Stimulated activated CD4-positive, alpha-beta T cell treated with anti-CD3 and anti-CD28 coated beads, Interleukin-15, amount 100 ng/mL, for 48 hours (primary cell): ENCODE data around the gene ZNF684.
"Not testable (repeated sequence)": the region's sequence is repeated elsewhere in the genome, so short reads cannot be mapped to it uniquely, and the experiment has no call there.

Source experiments
- DNase-seq, 2 donors: peaks; one replicate each; pipeline ENCODE4 v3.0.0-alpha.2; 2020; ENCODE audit warnings: low read depth in 2 of 2

The ZNF684 gene

GRCh38 chr1:40531381-40532061 is at the start of gene ZNF684:
ZNF684 (plus strand) TSS chr1:40531637; CDS start chr1:40533167, 1,530 bp downstream.
- peak; percentile 71 to 77 for DNase-seq

- DNase-seq = no peak
These were observed 36.0 kb upstream of the ZNF684 start for GRCh38 chr1:40495315-40495903.

DNA sequence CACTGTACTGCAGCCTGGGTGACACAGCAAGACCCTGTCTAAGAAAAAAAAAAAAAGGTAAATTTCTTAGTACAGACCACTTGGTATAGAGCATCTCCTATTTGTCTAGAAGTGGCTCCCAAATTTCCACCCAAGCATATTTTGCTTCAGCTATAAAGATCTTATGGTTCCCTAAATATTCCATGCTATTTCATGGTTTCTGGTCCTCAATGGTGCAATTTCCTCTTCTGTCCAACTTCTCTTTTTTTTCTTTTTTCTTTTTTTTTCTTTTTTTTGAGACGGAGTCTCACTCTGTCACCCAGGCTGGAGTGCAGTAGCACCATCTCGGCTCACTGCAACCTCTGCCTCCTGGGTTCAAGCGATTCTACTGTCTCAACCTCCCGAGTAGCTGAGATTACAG is 28.8 kb upstream of the ZNF684 start:
- not testable (repeated sequence) for DNase-seq

- no peak for DNase-seq
These were observed 23.5 kb upstream of the ZNF684 start for GRCh38 chr1:40507973-40508372.

GRCh38 chr1:40508375-40509341 is 22.8 kb upstream of the ZNF684 start, which contains the start of gene EXO5:
EXO5 (plus strand) TSS chr1:40508767; CDS start chr1:40514545, 5,778 bp downstream.
- DNase-seq = peak; percentile 73 to 84

GRCh38 chr1:40519517-40519916 is 11.9 kb upstream of the ZNF684 start:
- DNase-seq = no peak

GRCh38 chr1:40530735-40531380 is 579 bp upstream of the ZNF684 start:
- DNase-seq = no peak

GRCh38 chr1:40532062-40532389 is 589 bp downstream of the ZNF684 start:
- no peak for DNase-seq

GRCh38 chr1:40532844-40533424 is 1.5 kb downstream of the ZNF684 start:
- peak in 1 of 2 donors; percentile 19 for DNase-seq

DNA sequence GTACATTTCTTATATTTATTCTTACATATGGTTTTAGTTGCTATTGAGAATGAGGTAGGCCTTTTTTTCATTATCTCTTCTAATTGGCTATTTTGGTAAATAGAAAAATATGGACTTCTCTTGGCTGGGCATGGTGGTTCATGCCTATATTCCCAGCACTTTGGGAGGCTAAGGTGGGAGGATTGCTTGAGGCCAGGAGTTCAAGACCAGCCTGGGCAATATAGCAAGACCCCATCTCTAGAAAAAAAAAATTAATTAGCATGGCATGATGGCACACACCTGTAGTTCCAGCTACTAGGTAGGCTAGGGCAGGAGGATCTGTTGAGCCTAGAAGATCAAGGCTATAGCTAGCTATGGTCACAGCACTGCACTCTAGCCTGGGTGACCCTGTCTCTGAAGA is 3.2 kb downstream of the ZNF684 start:
- no peak for DNase-seq

- no peak for DNase-seq
These were observed 4.3 kb downstream of the ZNF684 start for GRCh38 chr1:40535732-40536131.

DNA sequence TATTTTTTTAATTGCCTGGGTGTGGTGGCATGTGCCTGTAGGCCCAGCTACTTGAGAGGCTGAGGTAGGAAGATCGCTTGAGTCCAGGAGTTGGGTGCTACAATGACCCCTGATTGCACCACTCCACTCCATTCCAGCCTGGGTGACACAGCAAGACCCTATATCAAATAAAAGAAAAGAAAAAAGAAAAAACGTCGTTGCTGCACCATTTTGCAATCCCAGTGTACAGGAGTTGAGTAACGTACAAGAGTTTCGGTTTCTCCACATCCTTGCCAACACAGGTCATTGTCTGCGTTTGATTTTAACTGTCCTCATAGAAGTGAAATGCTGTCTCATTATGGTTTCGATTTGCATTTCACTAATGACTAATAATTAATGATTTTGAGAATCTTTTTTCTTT is 7.9 kb downstream of the ZNF684 start:
- no peak for DNase-seq

GRCh38 chr1:40546957-40547356 is 15.5 kb downstream of the ZNF684 start:
- no peak for DNase-seq

DNA sequence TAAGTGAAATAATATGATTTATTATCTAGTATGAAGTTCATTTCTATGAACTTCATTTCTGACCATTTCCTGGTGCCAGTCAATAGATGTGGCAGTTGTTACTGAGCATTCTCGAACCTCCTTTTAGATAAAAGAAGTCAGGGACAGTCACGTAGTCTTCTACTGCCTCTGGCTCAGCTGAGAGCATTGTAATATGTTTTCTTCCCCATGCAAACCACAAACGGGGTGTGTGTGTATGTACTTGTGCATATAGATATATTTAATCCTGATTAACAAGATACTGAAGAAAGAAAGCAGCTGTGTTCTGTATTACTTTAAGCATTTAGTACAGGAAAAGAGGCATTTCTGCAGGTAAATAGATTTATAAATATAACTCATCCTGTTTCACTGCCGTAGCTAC is 21.6 kb downstream of the ZNF684 start:
- DNase-seq = no peak

DNA sequence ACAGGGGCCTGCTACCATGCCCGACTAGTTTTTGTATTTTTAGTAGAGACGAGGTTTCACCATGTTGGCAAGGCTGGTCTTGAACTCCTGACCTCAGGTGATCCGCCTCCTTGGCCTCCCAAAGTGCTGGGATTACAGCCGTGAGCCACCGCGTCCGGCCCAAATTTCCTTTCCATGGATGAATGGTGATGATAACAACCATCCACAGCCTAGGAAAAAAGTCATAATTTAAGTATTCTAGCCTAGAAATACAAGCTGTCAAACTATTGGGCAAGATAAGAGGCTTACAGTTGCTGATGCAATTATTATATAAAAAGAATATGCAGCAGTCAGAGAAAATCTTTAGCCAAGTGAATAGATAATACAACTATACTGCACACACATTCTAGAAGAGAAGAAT is 23.4 kb downstream of the ZNF684 start:
- DNase-seq = not testable (repeated sequence)

DNA sequence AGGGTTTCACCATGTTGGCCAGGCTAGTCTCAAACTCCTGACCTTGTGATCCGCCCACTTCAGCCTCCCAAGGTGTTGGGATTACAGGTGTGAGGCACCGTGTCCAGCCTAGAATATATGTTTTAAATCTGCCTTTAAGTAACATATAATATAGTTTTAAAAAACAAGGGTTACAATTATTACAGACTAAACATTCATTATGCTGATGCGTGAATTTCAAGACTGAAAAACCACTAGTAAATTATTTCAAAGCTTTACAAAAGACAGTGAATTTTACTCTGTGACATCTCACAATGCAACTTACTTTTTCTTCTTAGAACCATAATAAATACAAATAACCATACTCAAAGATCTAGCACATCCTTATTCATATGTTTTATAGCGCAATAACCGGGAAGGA is 24.7 kb downstream of the ZNF684 start:
- no peak for DNase-seq

DNA sequence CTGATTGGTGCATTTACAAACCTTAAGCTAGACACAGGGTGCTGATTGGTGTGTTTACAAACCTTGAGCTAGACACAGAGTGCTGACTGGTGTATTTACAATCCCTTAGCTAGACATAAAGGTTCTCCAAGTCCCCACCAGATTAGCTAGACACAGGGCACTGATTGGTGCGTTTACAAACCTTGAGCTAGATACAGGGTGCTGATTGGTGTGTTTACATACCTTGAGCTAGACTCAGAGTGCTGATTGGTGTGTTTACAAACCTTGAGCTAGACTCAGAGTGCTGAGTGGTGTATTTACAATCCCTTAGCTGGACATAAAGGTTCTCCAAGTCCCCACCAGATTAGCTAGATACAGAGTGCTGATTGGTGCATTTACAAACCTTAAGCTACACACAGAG is 26.8 kb downstream of the ZNF684 start:
- not testable (repeated sequence) for DNase-seq

DNA sequence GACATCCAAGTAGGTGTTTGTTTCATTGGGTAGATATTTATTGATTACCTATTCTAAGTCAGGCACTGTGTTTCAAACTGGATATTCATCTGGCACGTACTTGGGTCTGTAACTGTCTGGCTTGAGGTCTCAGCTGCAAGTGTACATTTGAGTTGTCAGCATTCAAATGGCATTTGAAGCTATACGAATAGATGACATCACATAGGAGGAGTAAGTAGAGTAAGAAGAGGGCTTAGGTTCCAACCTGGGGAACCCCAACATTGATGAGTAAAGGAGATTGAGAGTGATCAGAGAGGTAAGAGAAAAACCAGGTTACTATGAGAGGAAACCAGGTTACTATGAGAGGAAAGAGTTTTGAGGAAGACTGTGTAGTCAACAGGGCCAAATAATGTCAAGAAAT is 30.7 kb downstream of the ZNF684 start:
- DNase-seq = no peak

DNA sequence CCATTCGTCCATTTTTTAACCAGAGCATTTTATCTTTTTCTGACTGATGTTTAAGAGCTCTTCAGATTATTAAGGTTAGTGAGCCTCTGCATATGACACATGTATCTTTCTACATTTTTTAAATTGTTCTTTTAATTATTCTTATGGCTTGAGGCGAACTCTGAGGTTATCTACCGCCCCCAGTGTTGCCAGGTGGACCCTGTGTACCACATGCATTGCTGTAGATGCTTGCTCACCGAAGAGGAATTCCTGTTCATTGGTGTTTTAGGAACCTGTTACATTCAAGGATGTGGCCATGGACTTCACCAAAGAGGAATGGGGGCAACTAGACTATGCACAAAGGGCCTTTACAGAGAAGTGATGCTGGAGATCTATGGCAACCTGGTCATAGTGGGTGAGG is 31.8 kb downstream of the ZNF684 start:
- DNase-seq = no peak

DNA sequence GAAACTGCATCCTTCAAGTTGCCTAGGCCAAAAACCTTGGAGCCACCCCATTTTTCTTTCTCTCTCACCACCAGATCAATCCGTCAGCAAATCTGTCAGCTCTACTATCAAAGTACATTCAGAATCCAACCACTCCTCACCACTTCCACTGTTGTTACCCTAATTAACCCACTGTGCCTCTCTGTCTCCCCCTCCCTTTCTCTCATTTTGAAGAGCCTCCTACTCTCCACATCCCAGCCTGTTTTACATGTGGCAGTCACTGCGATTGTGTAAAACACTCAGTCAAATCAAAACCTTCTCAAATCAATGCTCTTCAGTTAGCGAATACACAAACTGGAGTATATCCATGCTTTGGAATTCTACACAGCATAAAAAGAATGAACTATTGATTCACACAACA is 33.1 kb downstream of the ZNF684 start:
- DNase-seq = no peak

DNA sequence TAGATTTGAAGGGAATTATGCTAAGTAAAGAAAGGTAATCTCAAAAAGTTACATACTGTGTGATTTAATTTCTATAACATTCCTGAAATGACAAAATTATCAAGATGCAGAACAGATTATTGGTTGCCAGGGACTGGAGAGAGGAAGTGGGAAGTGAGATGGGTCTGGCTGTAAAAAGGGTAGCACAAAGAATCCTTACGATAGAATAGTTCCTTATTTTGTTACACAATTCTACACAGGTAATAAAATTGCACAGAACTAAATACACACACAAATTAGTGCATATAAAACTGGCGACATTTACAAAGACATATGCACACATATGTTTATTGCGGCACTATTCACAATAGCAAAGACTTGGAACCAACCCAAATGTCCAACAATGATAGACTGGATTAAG is 33.5 kb downstream of the ZNF684 start:
- DNase-seq = no peak

DNA sequence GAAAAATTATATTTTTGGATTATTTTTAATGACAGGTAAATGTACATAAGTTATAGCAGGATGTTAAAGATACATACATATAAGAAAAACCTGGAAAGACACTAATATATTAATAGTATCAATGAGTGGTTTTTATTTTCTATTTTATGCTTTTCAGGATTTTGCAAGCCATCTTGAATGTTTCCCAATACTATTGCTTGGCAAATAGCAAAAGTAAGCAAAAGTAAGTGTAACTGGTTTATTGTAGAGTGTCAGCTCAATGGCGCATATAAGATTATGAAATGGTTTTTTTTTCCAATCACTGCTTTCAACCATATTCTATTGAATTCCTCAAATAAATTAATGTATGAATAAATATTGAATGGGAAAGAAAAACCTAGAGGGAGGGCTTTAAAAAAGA is 36.4 kb downstream of the ZNF684 start:
- no peak for DNase-seq
